SK-N-MC (cell line): ENCODE measurements around the gene KCNMA1.

Source experiments
- DNase-seq: peaks from one replicate; pipeline ENCODE4 v3.0.0-alpha.2; 2011; ENCODE audit warnings: low read depth, low spot score
- H3K27ac ChIP-seq: fragments of 200-600 bp; sonication (generic); 2 replicates; pipeline ENCODE4 v1.5.1; 2016; ENCODE audit warnings: mixed run types
- H3K36me3 ChIP-seq: fragments of 200-600 bp; sonication (generic); 2 replicates; pipeline ENCODE4 v1.6.1; 2017; ENCODE audit warnings: antibody characterized with exemption, low read length, mixed read lengths; ENCODE audit not compliant: insufficient read depth
- H3K4me3 ChIP-seq: fragments of 200-600 bp; sonication (generic); 2 replicates; pipeline ENCODE4 v1.5.1; 2016
- H3K9ac ChIP-seq: fragments of 200-600 bp; sonication (generic); 2 replicates; pipeline ENCODE4 v1.8.0; 2017; ENCODE audit warnings: mixed run types, mixed read lengths; ENCODE audit not compliant: insufficient read length
- H3K9me3 ChIP-seq: fragments of 200-600 bp; sonication (generic); 2 replicates; pipeline ENCODE4 v1.6.1; 2017; ENCODE audit warnings: low read depth, mild to moderate bottlenecking, antibody characterized with exemption, low read length, moderate library complexity, mixed read lengths
- EZH2 ChIP-seq: fragments of 200-600 bp; sonication (generic); IDR thresholded peaks from one replicate; pipeline ENCODE4 v1.6.1; 2017; ENCODE audit warnings: antibody characterized with exemption
- FOXP2 ChIP-seq: optimal IDR thresholded peaks from 2 replicates; pipeline ENCODE3; 2011; ENCODE audit warnings: mild to moderate bottlenecking, moderate library complexity; ENCODE audit not compliant: insufficient read depth; ENCODE audit errors: extremely low read length, control extremely low read depth
- POLR2AphosphoS5 ChIP-seq: IDR thresholded peaks from 2 replicates; pipeline ENCODE4 v1.6.1; 2012; ENCODE audit warnings: mild to moderate bottlenecking, low read depth, low read length, borderline replicate concordance

The KCNMA1 gene

GRCh38 chr10:77498210-77498609 is 139.4 kb downstream of the KCNMA1 start:
- Histone ChIP-seq H3K9ac (no peak overlapping the region), H3K9me3 (no peaks in the 10 kb centered on the region), H3K36me3 (no peaks in the 10 kb centered on the region), H3K27ac (no peak overlapping the region), H3K4me3 (no peak overlapping the region)
- TF ChIP-seq FOXP2 (no peak), POLR2AphosphoS5 (no peak), EZH2 (no peak)
- DNase-seq: no peak

GRCh38 chr10:77497748-77498147 is 139.9 kb downstream of the KCNMA1 start:
- Histone ChIP-seq H3K27ac (no peak overlapping the region), H3K9me3 (no peaks in the 10 kb centered on the region), H3K4me3 (no peak overlapping the region), H3K9ac (no peak overlapping the region), H3K36me3 (no peaks in the 10 kb centered on the region)
- no peak for TF ChIP-seq FOXP2
- TF ChIP-seq EZH2: no peak
- TF ChIP-seq POLR2AphosphoS5: no peak
- no peak for DNase-seq

GRCh38 chr10:77496941-77497420 is 140.6 kb downstream of the KCNMA1 start:
- no peak for TF ChIP-seq FOXP2
- no peak for TF ChIP-seq POLR2AphosphoS5
- no peak for TF ChIP-seq EZH2
- no peaks in the 10 kb centered on the region for H3K36me3 ChIP-seq
- no peak overlapping the region for H3K4me3 ChIP-seq
- H3K9ac ChIP-seq: no peak overlapping the region
- DNase-seq: no peak
- no peak overlapping the region for H3K27ac ChIP-seq
- no peaks in the 10 kb centered on the region for H3K9me3 ChIP-seq

- no peaks in the 10 kb centered on the region for H3K36me3 ChIP-seq
- no peaks in the 10 kb centered on the region for H3K9me3 ChIP-seq
- H3K27ac ChIP-seq: no peak overlapping the region
- TF ChIP-seq POLR2AphosphoS5 (no peak), FOXP2 (no peak), EZH2 (no peak)
- DNase-seq: no peak
- H3K9ac ChIP-seq: no peak overlapping the region
- H3K4me3 ChIP-seq: no peak overlapping the region
These were observed 142.7 kb downstream of the KCNMA1 start for GRCh38 chr10:77494756-77495541.

- no peak for TF ChIP-seq FOXP2
- no peak for TF ChIP-seq EZH2
- TF ChIP-seq POLR2AphosphoS5: no peak
- DNase-seq: no peak
- no peak overlapping the region for H3K27ac ChIP-seq
- H3K4me3 ChIP-seq: no peak overlapping the region
- no peaks in the 10 kb centered on the region for H3K36me3 ChIP-seq
- H3K9me3 ChIP-seq: no peaks in the 10 kb centered on the region
- no peak overlapping the region for H3K9ac ChIP-seq
These were observed 143.3 kb downstream of the KCNMA1 start for GRCh38 chr10:77494327-77494726.

GRCh38 chr10:77493851-77494261 is 143.8 kb downstream of the KCNMA1 start:
- no peak for DNase-seq
- no peak overlapping the region for H3K27ac ChIP-seq
- no peak overlapping the region for H3K9ac ChIP-seq
- no peaks in the 10 kb centered on the region for H3K36me3 ChIP-seq
- no peaks in the 10 kb centered on the region for H3K9me3 ChIP-seq
- H3K4me3 ChIP-seq: no peak overlapping the region
- TF ChIP-seq FOXP2: no peak
- TF ChIP-seq POLR2AphosphoS5: no peak
- TF ChIP-seq EZH2: no peak

- Histone ChIP-seq H3K27ac (no peak overlapping the region), H3K36me3 (no peaks in the 10 kb centered on the region), H3K9ac (no peak overlapping the region), H3K4me3 (no peak overlapping the region), H3K9me3 (no peaks in the 10 kb centered on the region)
- DNase-seq: no peak
- TF ChIP-seq EZH2 (no peak), FOXP2 (no peak), POLR2AphosphoS5 (no peak)
These were observed 144.3 kb downstream of the KCNMA1 start for GRCh38 chr10:77493239-77493806.

- DNase-seq: no peak
- Histone ChIP-seq H3K4me3 (no peak overlapping the region), H3K9me3 (no peaks in the 10 kb centered on the region), H3K36me3 (no peaks in the 10 kb centered on the region), H3K27ac (no peak overlapping the region), H3K9ac (no peak overlapping the region)
- TF ChIP-seq EZH2 (no peak), FOXP2 (no peak), POLR2AphosphoS5 (no peak)
These were observed 145.1 kb downstream of the KCNMA1 start for GRCh38 chr10:77492368-77492994.
